GM12874 (cell line): Measurements from ENCODE around the gene TSBP1.
A peak's percentile ranks its signal among the peaks of the same experiment; 100 is the strongest.

Experiments
- CTCF ChIP-seq: IDR thresholded peaks from 2 replicates; pipeline ENCODE4 v1.5.1; 2011; ENCODE audit warnings: low read depth, mild to moderate bottlenecking, control low read depth, low read length, moderate library complexity; ENCODE audit not compliant: insufficient read depth

Gene TSBP1

GRCh38 chr6:32371803-32372202 lies at the start of gene TSBP1:
Gene TSBP1 (minus strand): TSS chr6:32371903. CDS start chr6:32371706, 197 bp downstream.
- TF ChIP-seq CTCF = no peak

- no peak for TF ChIP-seq CTCF
These were observed 44.3 kb upstream of the TSBP1 start for GRCh38 chr6:32416036-32416435.

- peak; percentile 96 for TF ChIP-seq CTCF
These were observed 43.9 kb upstream of the TSBP1 start for GRCh38 chr6:32415521-32416019.

GRCh38 chr6:32413427-32414047 lies 41.8 kb upstream of the TSBP1 start:
- TF ChIP-seq CTCF = peak; percentile 95

GRCh38 chr6:32411566-32412327 lies 40.0 kb upstream of the TSBP1 start:
- TF ChIP-seq CTCF = no peak

- TF ChIP-seq CTCF = no peak
These were observed 39.2 kb upstream of the TSBP1 start for GRCh38 chr6:32410906-32411305.

GRCh38 chr6:32406857-32407256 lies 35.2 kb upstream of the TSBP1 start, which contains the start of gene BTNL2:
Gene BTNL2 (minus strand): TSS chr6:32407181. CDS start chr6:32407123, 58 bp downstream.
- no peak for TF ChIP-seq CTCF
